GM18858 (cell line): ENCODE results near the gene IFI30.
"Not testable (repeated sequence)": the region's sequence is repeated elsewhere in the genome, so short reads cannot be mapped to it uniquely, and the experiment has no call there.

Experiments used
- ATAC-seq: cut with Tn5 transposase; IDR thresholded peaks from one replicate; pipeline ENCODE4 v1.9.1; 2021; ENCODE audit not compliant: unreplicated experiment

Gene IFI30

DNA sequence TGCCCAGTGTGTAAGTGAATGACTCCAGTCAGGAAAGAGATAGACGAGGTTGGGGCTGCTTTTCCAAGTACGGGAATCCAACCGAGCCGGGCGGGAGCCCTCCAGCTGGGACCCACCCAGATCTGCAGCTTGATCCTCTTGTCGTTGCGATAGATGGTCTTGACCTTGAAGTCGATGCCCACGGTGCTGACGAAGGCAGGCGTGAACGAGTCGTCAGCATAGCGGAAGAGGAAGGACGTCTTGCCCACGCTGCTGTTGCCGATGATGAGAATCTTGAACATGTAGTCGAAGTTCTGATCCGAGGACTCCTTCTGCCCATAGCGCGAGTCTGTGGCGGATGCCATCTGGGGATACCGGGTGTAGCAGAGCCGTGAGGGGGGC, 28.8 kb downstream of the IFI30 start:
- no peak for ATAC-seq

DNA sequence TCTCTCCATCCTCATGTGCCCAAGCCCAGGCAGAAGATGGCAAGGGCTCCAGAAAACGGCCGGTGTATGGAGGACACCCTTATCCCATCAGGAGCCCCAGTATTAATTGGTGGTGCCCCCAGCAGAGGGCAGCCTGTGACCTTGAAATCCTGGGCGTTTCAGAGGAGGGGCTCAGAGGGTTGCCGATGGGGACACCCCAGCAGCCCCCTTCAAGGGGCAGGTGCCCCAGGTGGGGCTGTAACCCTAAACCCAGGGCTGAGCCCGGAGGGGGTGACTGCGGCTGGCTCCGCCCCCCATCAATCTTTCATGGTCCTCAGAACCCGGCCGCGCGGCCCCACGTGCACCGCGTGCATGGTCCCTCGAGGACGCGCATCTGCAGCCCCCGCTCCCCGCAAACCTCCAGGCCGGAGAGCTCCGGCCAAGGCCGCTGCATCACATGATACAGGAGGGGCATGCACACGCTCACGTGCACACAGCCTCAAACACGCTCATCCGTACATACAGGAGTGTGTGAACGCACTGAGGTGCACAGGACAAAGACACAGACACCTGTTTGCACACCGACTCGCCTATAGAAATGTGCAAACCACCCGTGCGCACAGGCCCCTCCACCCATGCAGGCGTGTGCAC, 29.3 kb downstream of the IFI30 start:
- ATAC-seq, result no peak

DNA sequence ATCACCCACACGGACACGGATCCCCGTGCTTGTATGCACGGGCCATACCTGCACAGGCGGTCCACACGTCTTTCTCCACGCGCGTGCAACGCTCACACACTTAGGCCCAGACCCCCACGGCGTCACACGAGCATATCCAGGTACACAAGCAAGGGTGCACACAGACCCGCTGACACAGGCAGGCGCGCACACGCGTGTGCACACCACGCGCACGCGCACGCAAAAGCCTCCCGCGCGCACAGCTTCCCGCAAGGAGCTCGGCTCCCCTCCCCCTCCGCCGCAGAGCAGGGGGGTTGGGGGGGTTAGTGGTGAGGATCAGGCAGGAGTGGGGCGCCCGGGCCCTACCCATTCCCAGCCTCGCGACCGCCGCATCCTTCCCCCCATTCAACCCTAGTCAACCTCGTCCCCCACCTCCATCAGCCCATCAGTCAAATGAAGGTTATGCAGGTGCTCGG, 29.8 kb downstream of the IFI30 start:
- ATAC-seq, result no peak

DNA sequence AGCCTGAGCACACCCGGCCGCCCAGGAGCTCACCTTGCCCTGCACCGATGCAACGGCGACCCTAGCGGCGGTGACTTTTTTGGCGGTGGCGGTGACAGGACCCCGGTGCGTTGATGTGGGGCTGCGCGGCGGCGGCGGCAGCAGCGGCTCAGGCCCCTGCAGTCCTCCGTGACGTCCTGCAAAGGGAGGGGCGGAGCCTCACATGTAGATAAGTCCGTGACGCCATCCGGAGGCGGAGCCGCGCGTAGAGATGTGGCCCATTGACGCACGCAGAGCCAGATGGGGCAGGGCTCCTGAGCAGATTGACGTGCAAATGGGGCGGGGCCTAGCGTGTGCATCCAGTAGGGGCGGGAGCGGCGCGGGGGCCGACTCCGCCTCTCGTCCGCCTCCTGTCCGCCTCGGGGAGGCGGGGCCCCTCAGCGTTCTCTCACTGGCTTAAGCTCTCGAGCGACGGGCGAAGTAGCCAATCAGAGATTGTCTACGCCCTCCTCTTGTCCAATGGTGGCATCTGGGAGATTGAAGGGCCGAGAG, 30.3 kb downstream of the IFI30 start, which contains the start of gene RAB3A:
Gene RAB3A, minus strand, starts transcription at position 180 of the 531 bp plus-strand sequence. CDS start 1,302 bp downstream, outside the sequence.
- ATAC-seq, result peak; percentile 85

DNA sequence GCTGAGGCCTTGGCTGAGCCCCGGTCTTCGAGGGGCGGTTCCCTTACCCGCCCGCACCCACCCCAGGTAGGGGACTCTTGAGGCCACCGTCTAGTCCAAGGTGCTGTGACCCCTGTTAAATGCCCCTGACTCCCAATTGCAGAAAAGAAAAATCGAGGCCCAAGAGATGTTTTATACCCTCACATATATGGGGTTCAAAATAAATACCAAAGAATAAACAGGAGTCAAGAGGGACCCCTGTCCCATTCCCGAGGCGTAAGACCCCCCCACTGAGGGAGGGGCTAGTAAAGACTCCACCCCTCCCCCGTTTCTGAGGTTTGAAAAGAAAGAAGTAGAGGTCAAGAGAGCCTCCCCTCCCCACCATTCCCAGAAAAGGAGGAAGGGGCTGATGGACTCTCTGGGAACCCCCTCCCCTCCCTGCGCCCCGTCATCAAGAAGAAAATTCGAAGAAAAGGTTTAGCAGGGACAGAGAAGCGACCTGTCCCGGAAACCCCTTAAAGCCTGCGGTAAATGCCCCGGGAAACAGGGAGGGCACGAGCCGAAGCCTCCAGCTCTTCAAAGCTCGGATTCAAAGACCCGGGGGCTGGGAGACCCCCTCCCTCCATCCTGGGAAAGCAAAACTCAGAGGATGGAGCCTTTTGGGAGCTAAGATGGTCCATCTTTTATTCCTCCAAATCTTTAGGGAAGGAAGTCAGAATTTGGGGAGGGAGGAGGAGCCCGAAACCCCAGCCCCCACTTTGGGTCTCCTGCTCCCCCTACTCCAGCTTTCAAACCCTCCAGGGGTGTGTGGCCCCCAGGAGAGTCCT, 31.0 kb downstream of the IFI30 start:
- ATAC-seq, result peak; percentile 2

DNA sequence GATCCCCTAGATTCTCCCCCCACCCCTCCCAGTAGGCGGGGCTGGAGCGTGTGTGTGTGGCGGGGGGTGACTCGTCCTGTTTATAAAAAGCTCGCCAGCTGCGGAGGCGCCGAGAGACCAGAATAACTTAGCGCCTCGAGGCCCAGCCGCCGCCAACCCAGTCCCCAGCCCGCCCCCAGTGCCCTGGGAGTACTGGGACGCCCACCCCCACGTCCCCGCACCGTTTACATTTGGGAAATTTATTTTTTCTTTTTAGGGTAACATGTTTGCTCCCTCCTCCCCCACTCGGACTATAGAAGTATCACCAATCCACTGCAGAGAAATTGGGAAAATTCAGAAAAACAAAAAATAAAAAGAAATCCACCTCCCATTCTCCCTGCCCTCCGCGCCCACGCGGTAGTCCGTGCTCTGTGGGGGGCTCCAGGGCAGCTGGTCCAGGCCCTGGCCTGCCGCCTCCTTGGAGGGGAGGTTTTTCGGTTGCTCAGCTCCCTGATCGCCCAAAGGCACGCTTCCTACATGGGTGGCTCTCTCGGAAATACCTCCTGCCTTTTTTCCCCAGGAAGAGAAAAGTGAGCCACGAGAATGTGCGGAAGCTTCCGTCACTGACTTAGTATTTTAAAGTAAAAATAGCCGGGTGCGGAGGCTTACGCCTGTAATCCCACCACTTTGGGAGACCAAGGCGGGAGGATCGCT, 31.7 kb downstream of the IFI30 start:
- no peak for ATAC-seq

DNA sequence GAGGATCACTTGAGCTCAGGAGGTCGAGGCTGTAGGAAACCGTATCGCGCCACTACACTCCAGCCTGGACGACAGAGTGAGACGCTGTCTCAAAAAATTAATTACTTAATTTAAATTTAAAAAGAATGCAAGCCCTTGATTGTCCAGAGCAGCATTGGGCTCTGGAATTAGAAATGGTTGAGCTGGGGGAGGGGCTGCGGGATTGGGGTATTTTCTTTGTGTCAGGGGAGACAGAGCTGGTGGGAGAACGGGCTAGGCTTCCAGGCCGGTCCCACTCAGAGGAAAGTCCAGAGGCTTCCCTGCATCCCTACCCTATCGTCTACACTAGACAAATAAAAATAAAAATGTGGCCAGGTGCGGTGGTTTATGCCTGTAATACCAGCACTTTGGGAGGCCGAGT, 32.4 kb downstream of the IFI30 start:
- ATAC-seq, result no peak

DNA sequence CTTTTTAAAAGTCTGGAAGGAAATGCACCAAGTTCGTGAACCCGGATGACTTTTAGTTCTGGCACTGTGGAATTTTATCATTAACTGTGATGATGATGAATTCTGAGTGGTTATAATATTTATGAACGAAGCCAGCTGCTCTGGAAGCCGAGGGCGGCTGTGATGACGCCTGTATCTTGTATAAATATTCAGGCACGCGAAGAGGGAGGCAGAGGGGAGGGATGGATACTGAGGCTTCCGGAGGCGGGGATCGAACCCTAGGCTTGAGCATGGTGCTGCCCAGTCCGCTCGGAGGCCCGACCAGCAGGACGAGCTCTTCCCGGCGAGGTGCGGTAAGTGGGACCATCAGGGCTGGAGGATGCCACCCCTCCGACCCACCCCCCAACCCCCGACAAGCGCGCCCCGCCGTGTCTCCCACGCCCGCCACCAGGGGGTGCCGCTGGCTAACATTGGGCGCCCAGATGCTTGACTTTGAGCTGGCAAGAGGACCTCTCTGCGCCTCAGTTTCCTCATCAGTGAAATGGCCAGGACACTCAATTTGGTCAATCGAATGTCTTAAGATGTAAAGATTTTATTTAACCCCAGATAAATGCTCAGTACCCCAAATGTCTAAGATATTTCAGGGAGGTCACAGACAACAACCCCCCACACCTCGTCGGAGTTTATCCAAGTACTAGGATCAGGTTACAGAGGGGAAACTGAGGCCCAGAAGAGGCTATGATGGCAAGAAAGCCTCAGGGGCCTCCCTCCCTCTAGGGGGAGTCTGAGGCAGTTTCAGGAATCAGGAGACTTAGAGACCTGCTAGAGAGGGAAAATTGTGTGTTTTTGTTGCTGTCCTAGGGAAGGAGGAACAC, 34.7 kb downstream of the IFI30 start:
- no peak for ATAC-seq

DNA sequence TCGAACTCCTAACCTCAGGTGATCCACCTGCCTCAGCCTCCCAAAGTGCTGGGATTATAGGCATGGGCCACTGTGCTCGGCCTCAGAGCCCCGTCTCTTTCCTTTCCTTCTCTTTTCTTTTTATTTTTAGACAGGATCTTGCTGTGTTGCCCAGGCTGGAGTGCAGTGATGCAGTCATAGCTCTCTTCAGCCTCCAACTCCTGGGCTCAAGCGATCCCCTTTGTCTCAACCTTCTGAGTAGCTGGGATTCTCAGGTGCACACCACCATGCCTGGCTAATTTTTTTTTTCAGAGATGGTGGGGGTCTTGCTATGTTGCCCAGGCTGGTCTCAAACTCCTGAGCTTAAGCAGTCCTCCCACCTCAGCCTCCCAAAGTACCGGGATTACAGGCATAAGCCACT, 36.3 kb downstream of the IFI30 start:
- ATAC-seq, result not testable (repeated sequence)

DNA sequence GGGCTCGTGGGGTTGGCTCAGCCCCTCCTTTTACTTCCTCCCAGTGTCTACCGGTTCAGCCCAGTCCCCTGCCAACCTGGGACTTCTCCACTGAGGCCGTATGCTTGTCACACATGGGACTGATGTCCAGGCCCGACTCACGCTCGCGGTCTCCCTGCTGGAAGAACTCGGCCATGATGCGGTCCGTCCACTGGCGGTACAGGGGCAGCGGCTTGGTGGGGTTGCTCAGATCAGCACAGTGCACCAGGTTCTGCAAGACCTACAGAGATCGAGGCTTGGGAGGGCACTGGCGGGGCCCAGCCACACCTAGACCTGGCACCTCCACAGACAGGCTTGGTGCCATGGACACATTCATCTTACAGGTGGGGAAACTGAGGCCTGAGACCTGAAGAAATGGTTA, 38.1 kb downstream of the IFI30 start:
- ATAC-seq, result no peak

DNA sequence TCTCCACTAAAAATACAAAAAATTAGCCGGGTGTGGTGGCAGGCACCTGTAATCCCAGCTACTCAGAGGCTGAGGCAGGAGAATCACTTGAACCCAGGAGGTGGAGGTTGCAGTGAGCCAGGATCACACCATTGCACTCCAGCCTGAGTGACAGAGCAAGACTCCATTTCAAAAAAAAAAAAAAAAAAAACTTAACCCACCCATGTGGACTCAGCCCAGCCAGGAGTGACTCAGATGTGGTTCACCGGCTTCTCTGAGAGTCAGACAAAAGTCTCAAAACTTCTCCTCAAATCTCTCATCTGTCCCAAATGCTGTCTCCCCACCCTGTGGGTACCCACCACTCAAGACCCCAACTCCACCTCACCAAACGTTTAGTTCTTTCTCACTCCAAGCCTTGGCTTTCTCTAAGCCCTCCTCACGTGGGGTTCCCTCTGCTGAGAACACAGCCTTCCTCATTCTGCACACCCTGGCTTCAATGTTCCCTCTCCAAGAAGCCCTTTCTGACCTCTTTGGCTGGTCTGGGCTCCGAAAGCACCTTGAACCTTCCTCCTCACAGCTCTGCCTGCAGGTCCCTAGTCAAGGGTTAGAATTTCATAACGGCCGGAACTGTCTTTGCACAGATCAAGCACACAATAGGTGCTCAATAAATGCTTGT, 41.3 kb downstream of the IFI30 start:
- no peak for ATAC-seq

DNA sequence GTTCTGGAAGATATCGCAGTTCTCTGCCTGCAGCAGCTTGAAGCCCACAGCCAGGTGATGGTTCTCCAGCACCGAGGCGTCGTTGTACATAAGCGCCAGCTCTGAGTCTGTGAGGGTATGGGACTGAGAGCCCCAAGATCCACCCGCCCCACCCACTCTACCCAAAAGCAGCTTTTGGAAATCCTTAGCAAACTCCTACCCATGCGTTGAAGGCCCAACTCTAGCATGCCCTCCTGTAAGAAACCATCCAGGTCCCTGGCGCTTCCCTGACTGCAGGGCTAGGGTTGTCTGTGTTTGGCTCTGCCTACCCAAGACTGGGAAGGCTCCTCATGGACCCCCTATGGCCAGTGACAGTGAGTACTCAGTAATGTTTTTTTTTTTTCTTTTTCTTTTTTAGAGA, 43.2 kb downstream of the IFI30 start:
- ATAC-seq, result no peak

DNA sequence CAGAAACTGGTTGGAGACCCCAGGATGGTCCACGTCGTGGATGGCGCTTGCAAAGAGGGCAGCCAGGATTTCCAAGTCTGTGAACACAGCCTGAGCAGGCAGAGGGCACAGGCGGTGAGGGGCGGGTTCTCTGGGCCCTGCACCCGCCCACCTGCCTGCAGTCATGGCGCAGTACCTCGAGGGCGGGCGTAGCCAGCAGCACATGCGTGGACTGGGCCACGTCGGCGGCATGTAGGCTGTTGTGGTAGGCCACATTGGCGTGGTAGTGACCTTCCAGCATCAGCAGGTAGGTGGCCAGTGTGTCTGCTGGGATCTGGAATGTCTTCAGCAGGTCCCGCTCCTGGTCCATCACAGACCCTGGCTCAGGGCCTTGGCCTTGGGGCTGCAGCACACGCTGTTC, 44.5 kb downstream of the IFI30 start:
- no peak for ATAC-seq

DNA sequence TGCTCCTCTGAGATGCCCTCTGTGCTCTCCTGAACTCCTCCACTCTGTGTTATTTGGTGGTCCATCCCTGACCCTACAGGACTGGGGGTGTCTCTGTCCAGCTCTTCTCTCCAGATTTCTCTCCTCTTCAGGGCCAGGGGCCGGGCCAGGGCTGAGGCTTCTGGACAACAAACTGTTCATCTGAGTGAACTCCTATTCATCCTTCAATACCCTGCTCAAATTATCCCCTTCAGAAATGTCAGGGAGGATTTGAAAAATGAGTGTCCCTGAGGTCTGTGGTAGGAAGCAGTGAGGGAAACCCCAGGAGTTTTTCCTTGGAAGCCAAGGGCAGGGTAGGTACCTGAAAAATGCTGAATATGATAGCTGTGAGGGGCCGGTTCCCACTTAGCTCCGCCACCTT, 45.0 kb downstream of the IFI30 start:
- no peak for ATAC-seq

DNA sequence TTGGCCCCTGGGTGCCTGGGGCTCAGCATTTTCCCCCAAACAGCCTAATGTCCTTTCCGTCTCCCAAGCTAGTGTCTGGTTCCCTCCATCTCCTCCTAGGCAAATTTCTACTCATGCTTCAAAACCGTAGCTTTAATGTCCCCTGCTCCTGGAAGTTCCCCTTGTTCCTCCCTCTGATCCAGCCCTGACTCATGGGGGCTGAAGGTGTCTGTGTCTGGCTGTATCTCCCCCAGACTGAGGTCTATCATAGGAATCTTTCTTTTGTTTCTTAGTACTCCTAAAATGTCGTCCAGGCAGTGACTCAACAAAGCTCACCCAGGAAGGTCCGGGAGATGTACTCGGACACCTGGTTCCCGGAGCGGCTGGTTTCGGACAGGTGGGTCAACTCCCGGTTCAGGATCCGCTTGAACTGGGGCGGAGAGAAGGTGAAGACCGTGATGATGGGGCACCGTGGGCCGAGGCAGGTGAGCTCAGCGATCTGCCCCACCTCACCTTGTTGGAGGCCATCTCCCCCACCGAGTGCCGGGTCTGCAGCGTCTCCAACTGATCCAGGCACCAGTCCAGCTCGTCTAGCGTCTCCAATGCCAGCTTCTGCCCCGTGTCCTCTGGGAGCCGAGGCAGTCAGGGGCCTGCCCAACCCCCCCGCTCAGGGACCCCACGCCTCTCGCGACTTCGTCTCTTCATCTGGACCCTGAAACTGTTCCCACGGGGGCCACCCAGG, 46.5 kb downstream of the IFI30 start:
- ATAC-seq, result no peak

DNA sequence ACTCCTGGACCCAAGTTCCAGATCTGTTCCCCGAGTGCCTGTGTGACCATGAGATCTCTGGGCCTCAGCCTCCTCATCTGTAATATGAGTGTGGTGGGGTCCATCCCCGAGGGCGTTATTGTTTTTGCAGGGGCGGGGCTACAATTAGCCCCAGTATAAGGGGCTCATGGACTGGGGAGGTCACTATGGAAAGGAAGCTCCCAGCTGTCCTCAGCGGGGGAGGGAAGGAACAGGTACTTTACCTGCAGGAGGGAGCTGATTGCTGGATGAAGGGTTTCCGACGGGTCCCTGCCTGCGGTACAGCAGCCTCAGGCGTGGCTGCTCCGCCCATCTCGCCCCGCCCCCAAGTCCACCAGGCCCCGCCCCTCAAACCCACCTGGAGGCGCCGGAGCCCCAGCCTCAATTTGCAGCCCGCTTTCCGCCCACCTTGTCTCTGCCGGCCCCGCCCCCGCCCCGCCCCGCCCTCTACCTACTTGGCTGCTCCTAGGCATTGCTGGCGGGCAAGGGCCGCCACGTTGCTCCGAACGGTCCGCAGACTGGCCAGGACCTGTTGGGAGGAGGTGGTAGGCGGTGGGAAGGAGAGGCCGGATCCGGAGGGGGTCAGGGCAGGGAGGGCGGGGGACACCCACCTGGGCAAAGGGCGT, 47.1 kb downstream of the IFI30 start:
- ATAC-seq, result no peak

DNA sequence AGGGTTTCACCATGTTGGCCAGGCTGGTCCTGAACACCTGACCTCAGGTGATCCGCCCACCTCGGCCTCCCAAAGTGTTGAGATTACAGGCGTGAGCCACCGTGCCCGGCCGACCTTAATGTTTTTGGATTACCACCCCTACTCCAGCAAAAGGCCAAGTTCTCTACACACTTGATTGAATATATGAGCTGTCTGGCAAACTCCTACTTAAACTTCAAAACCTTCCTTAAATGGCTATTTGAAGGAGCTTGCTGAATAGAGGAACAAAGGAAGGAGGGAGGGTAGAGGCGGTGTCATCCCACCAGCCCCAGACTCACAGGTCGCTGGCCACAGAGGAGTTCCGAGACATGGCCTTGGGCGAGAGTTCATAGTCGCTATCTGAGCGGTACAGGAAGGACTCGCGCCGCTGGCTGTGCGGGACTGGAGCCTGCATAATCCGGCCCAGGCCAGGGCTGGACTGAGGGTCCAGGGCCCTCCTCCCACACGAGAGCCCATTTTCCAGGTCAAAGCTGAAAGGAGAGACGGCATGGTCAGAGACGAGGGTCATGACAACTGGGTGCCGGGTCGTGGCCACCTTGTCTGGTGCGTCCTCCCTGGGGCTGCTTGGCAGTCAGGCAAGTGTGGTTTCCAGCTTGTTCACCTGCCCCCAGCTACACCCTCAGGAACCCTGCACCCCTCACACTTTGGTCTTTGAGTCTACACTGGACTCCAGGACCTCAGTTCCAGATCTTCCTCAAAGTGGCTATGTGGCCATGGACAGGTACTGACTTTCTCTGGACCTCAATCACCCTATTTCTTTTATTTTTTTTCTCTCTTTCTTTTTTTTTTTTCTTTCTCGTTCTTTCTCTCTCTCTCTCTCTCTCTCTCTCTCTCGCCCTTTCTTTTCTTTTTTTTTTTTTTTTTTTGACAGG, 48.5 kb downstream of the IFI30 start:
- ATAC-seq, result no peak
